Measurements from ENCODE around the gene AXIN2. TPM values are rescaled to one million over a fixed set of nuclear protein-coding genes. Genes with fewer than 3 reads are reported as not detected.
A peak's percentile ranks its signal among the peaks of the same experiment; 100 is the strongest.
"Not testable (repeated sequence)": the region's sequence is repeated elsewhere in the genome, so short reads cannot be mapped to it uniquely, and the experiment has no call there.

AXIN2 gene
- total RNA-seq, 1 donor from 2014 or later = 3.6 TPM

- DNase-seq (ENCODE audit: low read depth, low spot score) = no peak
These were observed 43.2 kb downstream of the AXIN2 start for GRCh38 chr17:65518256-65518655.

DNA sequence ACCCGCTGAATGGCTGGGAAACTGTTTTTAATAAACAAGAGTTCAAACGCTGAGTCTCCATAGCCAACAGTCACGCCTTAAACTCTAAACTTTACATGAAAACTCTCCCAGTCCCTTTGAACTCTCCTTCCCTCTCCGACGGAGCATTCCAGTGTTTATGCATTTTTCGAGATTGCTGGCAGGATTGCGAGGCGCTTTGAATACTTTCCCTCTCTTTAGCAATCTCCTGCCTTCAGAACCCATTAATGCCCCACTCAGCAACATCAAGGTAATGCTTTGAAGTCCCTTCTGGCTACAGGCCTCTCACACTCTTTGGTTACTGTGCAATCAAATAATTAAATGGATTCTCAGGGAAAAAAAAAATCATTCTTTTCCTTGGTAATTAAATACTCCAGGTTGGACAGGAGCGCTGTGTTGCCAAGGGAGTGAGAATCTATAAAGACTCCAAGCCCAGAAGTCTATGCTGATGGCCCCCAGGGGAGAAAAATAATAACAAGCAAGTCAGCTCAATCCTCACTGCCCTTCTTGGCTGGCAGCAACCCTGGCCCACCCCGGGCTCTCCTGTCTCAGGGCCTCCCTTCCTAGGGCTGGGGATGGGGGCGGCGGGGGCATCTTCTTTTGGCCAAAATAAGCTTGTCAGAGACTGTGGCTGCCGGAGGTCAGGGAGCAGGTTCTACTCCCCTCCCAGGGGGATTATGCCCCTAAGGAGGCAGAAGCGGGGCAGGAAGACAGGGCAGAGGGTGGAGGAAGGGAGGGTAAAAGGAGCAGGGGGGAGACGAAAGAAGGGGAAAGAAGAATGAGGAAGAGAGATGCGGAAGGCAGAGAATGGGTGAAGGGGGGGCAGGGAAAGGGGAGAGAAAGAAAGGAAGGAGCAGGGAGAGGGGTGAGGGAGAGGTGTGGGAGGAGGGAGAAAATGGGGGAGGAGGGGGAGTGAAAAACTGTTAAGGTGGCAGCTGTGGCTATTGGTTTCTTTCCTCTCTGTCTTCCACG lies 45.2 kb downstream of the AXIN2 start:
- no peak for DNase-seq (ENCODE audit: low read depth, low spot score)

DNA sequence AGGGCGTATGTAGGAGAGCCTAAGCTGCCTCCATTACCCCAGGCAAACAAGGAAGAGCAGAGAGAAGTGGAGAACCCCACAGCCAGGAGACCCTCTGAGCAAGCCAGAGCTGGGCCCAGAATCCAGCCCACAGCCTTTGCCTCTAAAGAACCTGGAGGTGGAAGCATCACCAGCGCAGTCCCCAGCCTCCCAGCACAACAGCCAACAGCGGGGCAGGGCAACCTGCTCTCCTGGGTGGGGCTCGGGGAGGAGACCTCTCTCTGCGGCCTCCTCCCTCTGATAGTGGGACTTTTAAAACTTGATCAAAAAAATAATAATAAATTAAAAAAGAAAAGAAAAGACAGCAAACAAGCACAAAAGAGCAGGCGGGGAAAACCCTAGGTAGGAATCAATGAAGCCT lies 45.9 kb downstream of the AXIN2 start:
- DNase-seq (ENCODE audit: low read depth, low spot score) = no peak

GRCh38 chr17:65514541-65514940 lies 46.9 kb downstream of the AXIN2 start:
- no peak for DNase-seq (ENCODE audit: low read depth, low spot score)

DNA sequence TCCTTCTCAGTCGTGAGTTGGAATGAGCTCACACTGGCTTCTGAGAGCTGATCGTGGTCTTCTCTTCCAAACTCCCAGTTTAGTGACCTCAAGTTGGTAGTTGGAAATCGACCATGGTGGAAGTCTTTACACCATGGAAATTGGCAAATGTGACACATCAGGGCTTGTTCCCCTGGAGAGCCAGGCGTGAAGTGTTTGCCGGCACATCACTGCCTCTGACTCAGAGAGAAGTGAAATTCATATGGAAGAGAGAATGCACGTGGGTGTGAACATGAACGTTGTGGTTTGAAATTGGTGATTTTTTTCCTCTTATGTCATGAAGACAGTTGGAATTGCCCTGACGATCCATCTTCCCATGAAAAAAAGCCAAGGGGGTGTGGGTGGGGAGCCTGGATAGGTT lies 47.4 kb downstream of the AXIN2 start:
- DNase-seq (ENCODE audit: low read depth, low spot score) = no peak

GRCh38 chr17:65511316-65511715 lies 50.1 kb downstream of the AXIN2 start:
- DNase-seq (ENCODE audit: low read depth, low spot score) = no peak

DNA sequence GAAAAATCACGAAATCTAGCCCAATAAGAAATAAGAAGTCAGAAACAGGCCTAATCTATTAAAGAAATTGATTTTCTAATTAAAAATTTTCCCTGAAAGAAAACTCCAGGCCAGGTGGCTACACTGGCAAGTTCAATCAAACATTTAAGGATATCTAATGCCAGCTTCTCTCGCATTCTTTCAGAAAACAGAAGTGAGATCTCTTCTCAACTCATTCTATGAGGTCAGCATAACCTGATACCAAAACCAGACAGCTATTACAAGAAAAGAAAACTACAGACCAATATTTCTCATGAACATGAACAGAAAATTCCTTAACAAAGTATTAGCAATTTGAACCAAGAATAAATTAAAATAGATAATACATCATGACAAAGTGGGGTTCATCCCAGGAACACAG lies 52.4 kb downstream of the AXIN2 start:
- no peak for DNase-seq (ENCODE audit: low read depth, low spot score)

DNA sequence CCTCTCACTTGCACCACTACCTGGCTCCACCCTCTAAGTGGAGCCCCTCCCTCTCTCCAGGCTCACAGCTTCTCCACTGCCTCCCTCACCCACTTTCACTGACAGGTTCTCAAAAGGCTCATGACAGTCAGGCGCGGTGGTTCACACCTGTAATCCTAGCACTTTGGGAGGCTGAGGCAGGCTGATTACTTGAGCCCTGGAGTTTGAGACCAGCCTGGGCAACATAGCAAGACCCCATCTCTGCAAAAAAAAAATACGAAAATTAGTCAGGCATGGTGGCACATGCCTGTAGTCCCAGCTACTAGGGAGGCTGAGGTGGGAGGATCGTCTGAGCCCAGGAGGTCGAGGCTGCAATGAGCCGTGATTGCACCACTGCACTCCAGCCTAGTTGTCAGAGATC lies 56.8 kb downstream of the AXIN2 start:
- DNase-seq (ENCODE audit: low read depth, low spot score) = not testable (repeated sequence)

GRCh38 chr17:65504141-65504540 lies 57.3 kb downstream of the AXIN2 start:
- no peak for DNase-seq (ENCODE audit: low read depth, low spot score)

DNA sequence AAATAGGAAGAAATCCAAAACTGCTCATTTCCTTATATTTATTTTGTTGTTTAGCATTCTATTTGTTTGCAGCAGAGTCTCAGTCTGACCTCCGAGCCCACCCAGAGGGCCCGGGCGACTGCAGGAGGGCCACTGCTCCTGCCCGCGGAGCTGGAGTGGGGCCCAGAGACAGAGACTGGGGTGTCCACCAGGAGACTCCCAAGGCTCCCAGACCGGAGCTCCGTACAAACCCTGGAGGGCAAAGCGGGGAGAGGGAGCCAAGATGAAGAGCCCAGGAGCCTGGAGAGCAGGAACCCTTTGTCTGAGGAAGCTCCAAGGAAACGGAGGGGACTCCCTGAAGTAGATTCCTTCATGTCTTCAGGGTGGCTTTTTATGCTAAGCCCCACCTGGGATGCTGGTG lies 57.9 kb downstream of the AXIN2 start:
- DNase-seq (ENCODE audit: low read depth, low spot score) = no peak

DNA sequence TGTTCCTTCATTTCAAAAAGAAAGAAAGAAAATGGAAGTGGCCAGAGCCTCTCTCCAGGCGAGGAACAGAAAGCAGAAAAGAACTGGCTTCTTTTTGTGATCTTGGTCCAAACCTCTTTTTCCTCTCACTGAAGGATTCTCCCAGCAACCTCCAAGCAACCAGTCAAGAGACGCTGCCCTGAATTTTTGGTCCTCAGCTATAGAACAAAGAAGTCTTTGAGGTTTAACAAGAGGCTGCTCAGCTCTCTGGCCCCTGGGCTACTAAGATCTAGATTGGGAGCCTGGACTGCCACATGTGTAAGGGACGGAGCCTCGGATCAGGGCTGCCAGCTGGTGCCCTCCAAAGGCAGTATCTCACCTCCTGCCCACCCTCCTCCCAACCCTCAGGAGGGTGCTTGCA lies 62.6 kb downstream of the AXIN2 start:
- no peak for DNase-seq (ENCODE audit: low read depth, low spot score)

GRCh38 chr17:65496801-65497200 lies 64.6 kb downstream of the AXIN2 start:
- DNase-seq (ENCODE audit: low read depth, low spot score) = no peak

DNA sequence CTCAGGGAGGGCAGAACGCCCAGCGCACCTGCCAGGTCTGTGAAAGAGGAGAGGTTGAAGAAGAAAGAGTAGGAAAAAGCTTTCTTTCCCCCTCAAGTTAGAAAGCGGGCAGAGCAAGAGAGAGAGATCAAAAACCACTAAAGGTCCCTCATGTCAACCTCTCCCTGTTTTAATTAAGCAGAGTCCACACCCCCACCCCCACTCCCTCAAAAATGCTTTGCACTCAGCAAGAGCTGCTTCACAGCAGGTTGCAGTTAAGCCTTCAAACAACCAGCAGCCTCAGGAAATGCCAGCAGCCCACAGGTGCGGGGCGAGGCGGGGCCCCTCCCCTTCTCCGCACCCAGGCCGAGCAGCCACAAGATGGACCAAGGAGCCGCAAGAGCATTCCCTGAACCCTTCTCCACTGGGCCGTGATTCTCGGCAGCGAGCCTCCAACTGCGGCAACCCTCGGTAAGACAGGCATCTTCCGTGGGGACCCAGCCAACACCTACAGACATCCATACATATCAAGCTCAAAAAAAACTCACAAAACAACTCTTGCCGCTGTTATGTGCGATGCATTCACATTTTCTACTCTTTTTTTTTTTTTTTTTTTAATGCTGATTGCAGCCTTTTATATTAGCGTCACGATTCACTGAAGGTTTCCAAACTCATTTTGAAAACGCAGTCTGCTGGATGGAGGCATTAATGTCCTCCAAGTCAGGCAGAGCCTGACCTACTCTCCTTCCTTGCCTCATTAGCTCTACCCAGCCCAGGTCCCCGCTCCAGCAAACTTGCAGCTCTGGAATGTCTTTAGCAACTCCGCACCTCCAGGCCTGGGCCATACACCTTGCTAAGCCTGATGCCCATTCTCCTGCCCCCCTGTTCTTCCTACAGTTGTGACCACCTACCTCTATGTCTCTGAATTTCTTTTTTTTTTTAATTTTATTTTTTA lies 66.1 kb downstream of the AXIN2 start:
- DNase-seq (ENCODE audit: low read depth, low spot score) = no peak

GRCh38 chr17:65489413-65490155 lies 71.9 kb downstream of the AXIN2 start:
- no peak for DNase-seq (ENCODE audit: low read depth, low spot score)

- DNase-seq (ENCODE audit: low read depth, low spot score) = no peak
These were observed 72.8 kb downstream of the AXIN2 start for GRCh38 chr17:65488665-65489064.

- no peak for DNase-seq (ENCODE audit: low read depth, low spot score)
These were observed 73.5 kb downstream of the AXIN2 start for GRCh38 chr17:65487990-65488389.

DNA sequence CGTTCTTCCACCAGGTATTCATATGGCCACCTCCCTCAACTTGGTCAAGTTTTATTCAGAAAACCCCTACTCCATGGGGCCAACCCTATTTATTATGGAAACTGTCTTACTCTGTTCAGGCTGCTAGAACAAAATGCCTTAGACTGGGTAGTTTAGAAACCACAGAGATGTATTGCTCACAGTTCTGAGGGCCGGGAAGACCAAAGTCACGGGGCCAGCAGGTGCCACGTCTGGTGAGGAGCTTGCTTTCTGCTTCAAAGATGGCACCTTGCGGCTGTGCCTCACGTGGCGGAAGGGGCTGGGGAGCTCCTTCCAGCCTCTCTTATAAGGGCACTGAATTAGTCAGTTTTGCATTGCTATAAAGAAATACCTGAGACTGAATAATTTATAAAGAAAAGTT lies 74.3 kb downstream of the AXIN2 start:
- no peak for DNase-seq (ENCODE audit: low read depth, low spot score)

- DNase-seq (ENCODE audit: low read depth, low spot score) = peak; percentile 10
These were observed 75.8 kb downstream of the AXIN2 start for GRCh38 chr17:65485388-65486299.

GRCh38 chr17:65484405-65484804 lies 77.0 kb downstream of the AXIN2 start:
- not testable (repeated sequence) for DNase-seq (ENCODE audit: low read depth, low spot score)

- no peak for DNase-seq (ENCODE audit: low read depth, low spot score)
These were observed 78.0 kb downstream of the AXIN2 start for GRCh38 chr17:65483438-65483837.

Data from pulmonary artery endothelial cell (primary cell).